HG03025 (cell line): ENCODE results near the gene VSX1.

Source experiments
- ATAC-seq: cut with Tn5 transposase; IDR thresholded peaks from one replicate; pipeline ENCODE4 v1.9.1; 2021; ENCODE audit warnings: mild to moderate bottlenecking, moderate library complexity; ENCODE audit not compliant: unreplicated experiment, low FRiP score

VSX1 gene

DNA sequence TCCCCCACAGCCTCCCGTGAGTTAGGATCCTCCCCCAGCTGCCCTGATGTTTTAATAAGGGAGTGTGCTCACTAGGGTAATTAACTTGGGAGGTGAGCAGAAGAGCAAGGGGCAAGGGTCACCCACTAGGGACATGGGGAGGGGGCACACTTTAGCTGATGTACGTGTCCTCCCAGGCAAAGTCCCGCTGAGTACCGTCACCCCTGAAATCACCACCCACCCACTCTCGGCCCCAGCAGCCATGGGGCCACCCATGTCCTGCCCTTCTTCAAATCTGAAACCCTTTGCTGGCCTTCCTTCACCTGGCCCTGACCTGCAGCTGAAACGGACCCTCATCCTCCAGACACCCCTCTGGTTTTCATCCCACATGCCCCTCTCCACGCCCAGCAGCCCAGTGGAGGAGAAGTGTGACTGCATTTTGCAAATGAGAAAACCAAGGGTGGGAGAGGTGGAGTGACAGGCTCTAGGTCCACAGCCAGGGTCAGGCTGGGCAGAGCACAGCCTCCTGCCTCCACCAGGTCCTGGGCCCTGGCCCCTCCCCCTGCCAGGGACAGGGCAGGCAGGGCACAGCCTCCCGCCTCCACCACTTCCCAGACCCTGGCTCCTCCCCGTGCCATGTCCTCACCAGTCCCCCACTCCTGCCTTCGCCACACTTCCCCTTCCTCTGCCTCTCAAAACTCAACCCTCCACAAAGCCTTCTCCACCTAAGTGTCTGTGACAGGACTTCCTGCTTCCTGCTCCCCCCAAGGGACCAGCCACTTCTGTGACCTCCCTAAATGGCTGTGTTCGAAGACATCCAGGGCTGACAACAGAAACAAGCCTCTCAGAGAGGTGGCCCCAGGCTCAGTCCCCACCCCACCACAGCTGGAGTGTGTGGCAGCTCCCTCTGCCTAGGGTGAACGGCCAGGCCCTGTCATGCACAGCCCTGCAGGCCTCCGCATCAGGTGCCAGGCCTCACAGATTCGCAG is 39.1 kb downstream of the VSX1 start:
- ATAC-seq = peak; percentile 88

DNA sequence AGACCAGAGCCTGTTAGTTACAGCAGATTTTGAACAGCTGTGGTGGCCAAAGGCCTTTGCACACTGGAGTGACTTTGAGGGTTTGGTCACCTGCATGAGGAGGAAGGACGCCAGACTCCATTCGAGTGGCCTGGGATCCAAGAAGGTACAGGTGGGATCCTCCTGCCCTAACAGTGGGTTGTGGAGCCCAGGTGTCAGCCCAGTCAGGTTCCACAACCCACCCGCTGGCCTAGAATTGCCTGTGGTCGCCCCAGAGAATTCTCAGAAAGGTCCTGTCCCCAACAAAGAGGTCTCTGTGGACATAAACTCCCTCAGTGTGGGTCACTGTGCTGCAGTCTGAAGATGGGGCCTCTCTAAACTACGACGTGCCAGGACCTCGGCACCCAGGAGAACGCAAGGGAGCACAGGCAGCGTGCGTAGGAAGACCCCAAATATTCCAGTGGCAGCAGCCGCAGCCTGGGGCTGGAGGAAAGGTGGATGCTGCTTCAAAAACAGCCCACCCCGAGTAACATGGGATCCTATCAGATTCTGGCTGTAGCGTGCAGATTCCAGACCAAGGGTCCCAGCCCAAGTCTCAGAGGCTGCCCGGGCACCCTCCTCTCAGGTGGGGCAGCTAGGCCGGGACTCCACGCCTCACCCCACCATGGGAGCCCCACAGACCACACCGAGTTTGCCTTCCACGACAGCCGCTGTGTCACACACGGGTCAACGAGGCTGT is 40.0 kb downstream of the VSX1 start:
- no peak for ATAC-seq

DNA sequence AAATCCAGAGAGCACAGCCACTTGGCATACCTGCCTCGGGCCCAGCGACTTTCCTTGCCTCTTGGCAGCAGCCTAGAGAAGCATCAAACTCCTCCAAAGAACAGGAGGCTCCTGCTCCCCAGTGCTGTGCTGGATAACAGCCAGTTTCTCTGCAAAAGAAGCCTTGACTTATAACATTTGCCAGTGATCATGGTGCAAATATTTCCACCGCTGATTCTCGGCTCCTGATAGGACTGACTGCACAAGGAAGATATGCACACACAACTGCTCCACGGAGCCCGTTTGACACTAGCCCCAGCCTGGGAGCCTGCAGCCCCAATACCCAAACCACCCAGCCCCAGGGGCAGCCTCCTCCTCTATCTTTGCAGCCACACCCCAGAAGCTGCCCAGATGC is 41.5 kb downstream of the VSX1 start:
- ATAC-seq = no peak

DNA sequence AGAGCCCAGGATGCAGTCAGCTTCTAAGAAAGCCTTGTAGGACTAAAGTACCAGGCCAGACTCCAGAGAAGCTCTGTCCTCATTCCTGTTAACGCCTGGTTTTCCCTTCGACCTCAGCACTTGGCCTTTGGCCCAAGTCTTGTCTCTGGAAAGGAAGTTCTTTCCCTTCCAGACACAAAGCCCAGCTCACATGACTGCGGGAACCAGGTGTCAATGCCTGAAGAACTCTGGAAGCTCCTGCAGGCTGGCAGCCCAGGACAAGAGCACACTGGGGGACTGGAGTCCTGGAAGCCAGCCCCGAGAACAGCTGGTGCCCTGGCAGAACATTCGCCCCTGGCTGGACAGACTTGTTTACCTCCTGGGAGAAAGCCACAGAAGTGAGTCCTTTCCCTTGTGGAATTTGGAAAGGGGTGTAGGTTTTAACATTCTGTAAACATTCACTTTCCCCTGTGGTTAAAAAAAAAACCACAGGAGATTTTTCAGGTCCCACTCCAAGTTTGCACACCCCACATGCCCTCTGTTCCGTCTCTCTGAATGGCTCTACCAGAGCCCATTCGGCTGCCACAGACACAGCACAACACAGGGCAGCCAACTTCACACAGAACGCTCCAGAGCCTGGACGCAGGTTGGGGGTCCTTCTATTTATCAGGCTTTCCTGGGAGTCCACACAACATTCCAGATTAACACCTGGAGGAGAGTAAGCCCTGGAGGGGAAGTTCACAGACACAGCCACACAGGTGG is 42.1 kb downstream of the VSX1 start:
- no peak for ATAC-seq

DNA sequence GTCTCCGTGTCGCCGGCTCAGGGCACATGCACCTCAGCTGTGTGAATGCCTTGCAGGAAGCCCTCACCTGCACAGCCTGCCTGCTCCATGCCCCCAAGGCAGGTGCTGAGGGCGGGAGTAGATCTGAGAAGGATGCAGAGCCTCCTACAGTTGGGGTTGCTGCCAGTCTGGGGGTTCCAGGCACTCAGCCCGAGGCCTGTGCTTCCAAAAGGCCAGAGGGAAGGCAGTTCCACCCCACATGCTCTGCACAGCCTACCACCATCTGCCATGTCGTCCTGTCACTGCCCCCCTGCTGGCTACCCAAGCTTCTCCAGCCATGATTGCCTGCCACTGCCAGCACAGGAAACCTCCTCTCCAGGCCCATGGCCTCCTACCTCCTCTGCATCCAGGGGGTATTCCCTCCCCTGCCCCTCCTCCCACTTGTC is 43.3 kb downstream of the VSX1 start:
- ATAC-seq = no peak

DNA sequence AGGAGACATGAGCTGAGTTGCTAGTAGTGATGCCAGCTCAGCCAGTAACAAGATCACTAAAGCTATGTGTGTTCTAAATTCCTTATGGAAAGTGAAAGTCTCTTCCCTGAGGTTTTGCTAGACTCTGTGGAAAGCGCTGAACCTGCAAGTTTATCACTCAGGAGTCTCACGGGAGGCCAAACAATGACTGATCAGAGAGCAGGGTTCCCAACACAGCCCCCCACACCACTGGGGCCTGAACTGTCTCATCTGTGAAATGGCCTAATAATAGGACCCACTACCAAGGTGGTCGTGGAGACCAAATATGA is 43.9 kb downstream of the VSX1 start:
- no peak for ATAC-seq

DNA sequence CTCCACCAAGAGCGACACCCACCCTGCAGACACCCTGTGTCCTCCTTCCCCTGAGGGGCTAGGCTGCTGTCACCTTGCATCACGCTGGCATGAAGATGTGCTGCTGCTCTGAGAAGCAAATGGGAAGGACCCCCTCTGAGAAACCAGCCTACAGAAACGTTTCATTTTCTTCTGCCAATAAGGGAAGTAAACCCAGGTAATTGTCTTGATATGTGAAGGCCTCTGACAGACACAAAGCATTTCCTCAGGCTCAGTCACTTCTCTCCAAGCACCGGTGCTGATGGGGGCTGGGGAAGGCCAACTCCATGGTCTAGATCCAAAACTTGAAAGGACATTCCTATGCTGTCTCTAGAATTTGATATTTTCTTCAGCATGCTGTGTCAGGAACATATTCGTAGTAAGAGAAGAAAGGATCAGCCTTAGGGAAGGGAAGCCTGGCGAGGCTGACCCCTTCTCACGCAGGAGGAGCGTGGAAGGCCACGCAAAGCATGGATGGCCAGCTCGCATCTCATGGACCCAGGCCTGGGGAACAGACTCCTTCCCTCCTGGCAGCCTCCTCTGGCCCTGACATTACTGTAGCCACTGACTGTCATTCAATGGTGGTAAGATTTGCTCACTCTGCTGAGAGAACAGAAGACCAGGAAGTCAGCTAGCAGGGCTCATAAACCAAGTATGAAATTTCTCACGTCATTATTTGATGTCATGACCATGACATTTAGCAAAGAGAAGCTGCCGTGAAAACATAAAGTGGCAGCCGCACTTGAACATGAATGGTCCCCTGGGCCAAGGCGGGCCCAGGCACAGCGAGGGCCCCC is 44.4 kb downstream of the VSX1 start:
- ATAC-seq = no peak

DNA sequence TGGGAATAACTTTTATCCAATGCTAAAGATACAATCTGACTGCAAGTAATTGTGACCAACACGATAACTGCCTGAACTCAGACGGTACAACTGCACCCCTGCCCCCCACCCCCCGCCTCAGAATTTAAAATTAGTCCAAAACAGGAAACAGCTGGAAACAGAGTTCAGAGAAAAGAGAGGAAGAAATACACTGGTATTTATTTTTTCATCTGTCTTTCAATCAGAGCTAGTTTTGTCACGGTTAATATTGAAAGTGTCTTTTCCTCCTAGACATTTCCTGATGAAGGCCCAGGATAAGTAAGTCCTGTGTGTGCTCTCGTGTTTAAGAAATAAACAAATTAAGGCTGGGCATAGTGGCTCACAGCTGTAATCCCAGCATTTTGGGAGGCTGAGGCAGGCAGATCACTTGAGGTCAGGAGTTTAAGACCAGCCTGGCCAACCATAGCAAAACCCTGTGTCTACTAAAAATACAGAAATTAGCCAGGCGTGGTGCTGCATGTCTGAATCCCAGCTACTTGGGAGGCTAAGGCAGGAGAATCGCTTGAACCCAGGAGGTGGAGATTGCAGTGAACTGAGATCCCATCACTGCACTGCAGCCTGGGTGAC is 45.5 kb downstream of the VSX1 start:
- ATAC-seq = peak; percentile 20

DNA sequence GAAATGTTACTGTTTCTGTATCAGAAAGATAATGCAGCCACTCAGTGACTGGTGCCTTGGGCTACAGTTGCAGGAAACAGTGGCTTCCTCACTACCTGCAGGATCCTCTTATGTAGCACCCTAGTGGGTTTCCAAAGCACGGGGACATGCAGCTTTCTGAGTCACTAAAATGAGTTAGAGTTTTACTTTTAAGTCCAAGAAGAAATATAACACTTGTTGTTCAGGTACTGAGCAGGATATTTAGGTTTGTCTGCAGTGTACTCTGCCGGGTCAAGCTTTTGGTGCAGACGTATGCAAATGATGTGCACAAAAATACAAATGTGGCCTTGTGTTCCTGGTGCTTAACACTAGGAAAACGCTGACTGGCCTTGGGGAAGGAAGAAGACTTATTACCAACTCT is 46.0 kb downstream of the VSX1 start:
- ATAC-seq = peak; percentile 48

DNA sequence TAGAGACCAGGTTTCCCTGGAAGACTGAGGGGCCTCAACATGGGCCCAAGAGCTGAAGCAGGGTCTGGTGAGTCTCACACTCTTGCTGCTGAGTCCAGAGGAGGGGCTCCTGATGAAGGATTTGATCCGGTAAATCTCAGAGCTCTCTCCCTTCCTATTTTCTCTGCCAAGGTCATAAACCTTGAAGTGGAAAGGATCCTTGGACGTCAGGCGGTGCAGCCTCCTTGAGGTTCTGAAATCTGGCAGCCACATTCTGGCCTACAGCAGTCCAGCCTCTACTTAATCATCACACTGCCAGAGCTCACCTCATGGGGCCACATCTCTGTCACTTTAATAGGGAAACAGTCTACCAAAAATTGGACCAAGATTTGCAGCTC is 48.0 kb downstream of the VSX1 start:
- no peak for ATAC-seq

DNA sequence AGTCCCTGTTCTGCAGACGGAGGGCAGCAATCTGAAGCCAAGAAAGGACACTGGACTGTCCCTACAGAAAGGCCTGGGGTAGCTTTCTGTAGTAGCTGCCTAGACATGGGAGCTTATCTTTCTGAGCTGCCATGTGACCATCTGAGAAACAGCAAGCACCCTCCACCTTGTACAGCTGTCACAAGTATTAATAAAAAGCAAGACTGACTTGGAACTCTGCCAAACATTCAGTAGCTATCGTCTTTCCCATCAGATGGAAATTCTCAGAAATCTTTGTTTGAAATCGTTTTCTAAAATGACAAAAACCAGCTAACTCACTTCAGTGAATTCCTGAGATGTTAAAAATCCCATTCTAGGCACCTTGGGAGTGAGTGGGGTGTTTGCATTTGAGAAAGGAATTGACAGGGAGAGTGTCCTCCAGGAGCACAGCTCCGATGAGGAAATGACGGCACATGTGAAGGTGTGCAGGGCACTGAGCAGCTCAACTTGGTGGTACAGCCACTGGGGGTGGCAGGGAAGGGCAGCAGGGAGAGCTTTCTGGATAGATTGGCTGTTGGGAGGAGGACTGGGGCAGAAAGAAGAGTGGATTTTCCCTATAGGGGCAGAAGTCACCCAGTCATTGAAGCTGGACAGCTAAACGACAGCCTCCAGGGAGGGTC is 48.5 kb downstream of the VSX1 start:
- ATAC-seq = no peak

DNA sequence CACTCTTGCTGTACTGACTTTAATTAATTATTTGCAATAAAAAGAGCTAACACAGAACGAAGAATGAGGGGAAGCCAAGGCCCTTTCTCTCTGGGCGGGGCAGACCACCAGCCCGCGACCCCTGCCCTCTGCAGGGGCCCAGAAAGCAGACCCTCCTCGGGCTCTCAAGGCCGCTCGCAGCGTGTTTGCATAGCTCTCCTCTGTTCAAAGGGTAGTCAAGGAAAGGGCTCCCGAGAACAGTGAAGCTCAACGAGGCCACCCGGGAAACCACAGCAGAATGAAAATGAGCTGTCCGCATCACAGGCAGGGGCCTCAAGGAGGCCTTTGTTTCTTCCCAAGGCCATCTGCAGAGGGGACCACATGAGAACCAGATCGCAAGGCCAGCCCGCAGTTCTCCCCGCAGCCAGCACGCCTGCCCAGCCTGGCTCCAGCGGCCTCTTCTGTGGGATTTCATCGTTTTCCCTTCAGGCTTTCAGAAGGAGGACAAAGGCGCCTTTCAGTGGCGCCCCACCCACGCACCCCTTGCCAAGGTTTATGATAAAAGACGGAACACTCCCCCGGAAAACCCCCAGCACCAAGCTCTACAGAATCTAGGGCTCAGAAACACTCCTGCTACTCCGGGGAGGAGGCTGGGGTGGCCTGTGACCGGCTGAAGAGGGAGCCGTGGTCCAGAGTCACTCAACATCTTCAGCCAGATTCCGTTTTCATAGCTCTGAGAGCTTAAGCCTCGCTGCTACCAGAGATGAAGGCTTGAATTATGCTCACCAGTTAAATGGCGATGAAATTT is 49.3 kb downstream of the VSX1 start:
- ATAC-seq = no peak

DNA sequence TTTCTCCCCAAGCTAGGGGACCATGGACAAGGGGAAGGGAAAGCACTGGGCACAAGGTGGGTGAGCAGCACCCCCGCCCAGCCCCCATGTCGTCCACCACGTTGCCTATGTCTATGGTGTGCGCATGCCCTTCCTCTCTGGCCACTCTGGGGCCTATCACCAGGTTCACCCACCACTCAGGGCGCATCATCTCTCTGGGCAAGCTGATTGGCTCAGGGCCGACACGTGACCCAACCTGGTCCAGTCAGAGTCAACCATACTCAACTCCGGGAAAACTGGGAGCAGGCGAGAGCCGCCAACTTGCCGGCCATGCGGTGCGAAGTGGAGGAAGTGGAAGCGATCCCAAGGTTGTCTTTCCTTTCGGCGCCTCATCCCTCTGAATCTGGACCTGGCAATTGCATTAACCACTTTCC is 49.9 kb downstream of the VSX1 start:
- no peak for ATAC-seq

DNA sequence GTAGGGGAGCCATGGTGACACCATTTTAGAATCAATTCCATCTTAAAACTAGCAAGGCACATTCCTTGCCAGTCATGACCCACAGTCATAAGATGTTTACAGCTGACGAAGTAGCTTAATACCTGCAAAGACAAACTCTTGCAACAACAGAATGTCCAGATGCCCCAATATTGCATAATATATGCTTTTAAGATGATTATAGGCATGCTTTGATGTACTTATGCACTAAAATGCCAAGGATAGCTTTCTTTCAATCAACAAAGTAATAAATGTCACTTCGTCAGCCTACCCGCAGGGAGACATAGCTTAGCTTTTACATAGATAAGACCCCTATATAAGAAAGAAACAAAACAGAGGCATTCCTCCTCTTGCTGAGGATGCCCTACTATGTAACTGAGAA is 50.7 kb downstream of the VSX1 start:
- no peak for ATAC-seq

DNA sequence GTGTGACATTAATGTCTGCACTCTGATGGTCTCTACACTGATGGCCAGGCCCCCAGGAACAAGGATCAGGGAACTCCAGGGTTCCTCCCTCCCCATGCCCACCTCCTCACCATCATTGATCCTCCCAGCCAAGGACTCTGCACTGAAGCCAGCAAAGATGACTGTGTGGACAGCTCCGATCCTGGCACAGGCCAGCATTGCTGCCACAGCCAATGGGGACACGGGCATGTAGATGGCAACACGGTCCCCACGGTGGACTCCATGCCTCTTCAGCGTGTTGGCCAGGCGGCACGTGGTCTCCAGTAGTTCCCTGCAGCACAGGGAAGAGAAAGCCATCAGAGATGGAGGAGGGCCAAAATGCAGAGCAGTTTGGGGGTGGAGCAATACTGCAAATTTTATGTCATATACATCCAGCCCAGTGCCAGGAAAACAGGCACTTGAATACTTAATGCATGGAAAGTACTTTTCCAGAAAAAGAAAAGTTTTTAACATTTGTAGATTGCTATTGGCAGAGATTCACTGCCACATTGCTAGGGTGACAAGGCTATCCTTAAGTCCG is 51.2 kb downstream of the VSX1 start:
- ATAC-seq = no peak

DNA sequence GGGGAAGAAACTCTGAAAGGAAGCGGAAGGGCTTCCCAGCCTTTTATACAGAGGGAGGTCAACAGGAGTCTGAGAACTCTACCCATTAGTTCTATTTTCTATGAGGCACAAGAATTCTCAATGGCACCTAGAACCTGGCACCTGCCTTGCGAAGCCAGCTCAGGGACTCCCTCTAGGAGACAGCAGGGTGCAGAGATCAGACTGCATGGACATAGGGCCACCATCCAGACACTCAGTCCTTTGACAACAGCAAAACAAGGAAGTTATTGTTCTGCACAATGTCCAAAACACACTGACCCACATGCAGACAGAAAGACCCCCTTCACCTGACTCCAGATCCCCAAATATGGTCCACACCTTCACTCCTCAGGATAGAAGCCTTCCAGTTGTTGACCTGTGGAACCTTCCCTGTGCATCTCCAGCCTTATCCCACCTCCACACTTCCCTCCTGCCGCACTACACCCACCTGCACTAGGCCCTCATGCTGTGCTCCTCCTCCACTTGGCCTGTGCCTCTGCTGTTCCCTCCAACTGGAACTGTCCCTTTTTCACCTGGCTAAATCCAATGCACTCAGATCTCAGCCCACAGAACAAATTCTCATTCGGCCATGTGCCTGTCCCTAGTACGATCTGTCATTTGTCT is 51.8 kb downstream of the VSX1 start:
- no peak for ATAC-seq

DNA sequence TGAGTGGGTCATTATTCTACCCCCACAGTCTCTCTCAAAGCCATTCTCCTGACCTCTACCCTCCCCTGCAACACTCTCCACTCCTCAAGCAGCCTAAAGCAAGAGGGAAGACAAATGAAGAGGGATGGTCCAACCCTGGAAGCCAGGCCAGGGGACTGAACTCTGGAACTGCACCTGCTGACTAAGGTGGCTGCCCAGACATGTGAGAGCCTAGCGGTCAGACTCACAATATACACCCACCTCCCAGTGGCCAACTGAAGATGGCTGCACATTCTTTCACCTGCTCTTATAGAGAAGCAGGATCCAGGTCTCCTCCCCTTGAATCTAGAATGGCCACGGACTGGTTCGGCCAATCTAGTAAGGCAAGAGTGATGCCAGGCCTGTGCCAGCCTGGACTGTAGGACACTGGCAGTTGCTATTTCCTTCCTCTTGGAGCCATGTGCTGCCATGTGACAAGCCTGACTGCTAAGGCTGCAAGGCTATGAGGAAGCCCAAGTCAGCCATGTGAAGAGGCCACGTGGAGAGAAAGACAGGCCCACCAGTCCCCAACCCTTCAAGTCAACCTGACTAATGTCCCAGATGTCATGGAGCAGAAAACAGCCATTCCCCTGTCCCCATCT is 55.8 kb downstream of the VSX1 start:
- ATAC-seq = no peak
